T-cell (primary cell): ENCODE data around the gene FAM151A. TPM values are rescaled to one million over a fixed set of nuclear protein-coding genes. Genes with fewer than 3 reads are reported as not detected.

ENCODE experiments used
- ATAC-seq, 4 experiments: fragments of 200-7000 bp in 3 of 4; fragments of 150-1000 bp in 1 of 4; cut with Tn5 transposase; replicated peaks in 1 of 4; 1 replicate in 3 of 4; 2 replicates in 1 of 4; pipeline ENCODE4 v1.10.0; 2021; ENCODE audit warnings: moderate library complexity in 3 of 4, mild to moderate bottlenecking in 2 of 4, moderate number of reproducible peaks in 1 of 4
- CTCF ChIA-PET, 2 donors: fragments of 300-600 bp; sonication (Branson Sonifier 250); formaldehyde crosslinking; loops; one replicate each; lab custom pipeline; 2022; ENCODE audit warnings: antibody characterized with exemption in 2 of 2; lab: Charles Lee
- POLR2A ChIA-PET, 2 donors: fragments of 300-600 bp; sonication (Branson Sonifier 250); formaldehyde crosslinking; loops; one replicate each; lab custom pipeline; 2022; ENCODE audit warnings: antibody characterized with exemption in 2 of 2; lab: Charles Lee
- DNase-seq, 35 experiments: peaks; one replicate each; pipeline versions ENCODE4 v3.0.0 to v3.0.0-alpha.2; 2013 to 2023
- H3K27ac ChIP-seq: one replicate; pipeline ENCODE4 v1.5.1; 2013; ENCODE audit warnings: low read length
- H3K27me3 ChIP-seq, 2 experiments: replicated peaks in 1 of 2; 1 replicate in 1 of 2; 2 replicates in 1 of 2; pipeline versions ENCODE4 v1.6.1 to v1.7.0; 2013; ENCODE audit warnings: low read length in 1 of 2, mixed read lengths in 1 of 2; ENCODE audit not compliant: control insufficient read depth in 2 of 2, insufficient read depth in 2 of 2; ENCODE audit errors: extremely low read depth in 1 of 2
- H3K36me3 ChIP-seq, 2 donors: 1 replicate in 1 of 2; 2 replicates in 1 of 2; pipeline versions ENCODE4 v1.6.1 to v1.7.0; 2013; ENCODE audit warnings: low read length in 1 of 2; ENCODE audit not compliant: control insufficient read depth in 2 of 2, insufficient read depth in 1 of 2; ENCODE audit errors: extremely low read depth in 1 of 2
- H3K4me1 ChIP-seq, 2 experiments: 1 replicate in 1 of 2; 2 replicates in 1 of 2; pipeline versions ENCODE4 v1.6.1 to v1.7.0; 2013; ENCODE audit warnings: low read length in 2 of 2, mixed read lengths in 1 of 2; ENCODE audit not compliant: insufficient read depth in 2 of 2, control insufficient read depth in 1 of 2; ENCODE audit errors: extremely low read depth in 1 of 2
- H3K4me3 ChIP-seq, 2 donors: 1 replicate in 1 of 2; 2 replicates in 1 of 2; pipeline versions ENCODE4 v1.5.1 to v1.7.0; 2013; ENCODE audit warnings: mild to moderate bottlenecking in 2 of 2, low read length in 1 of 2, moderate library complexity in 1 of 2; ENCODE audit not compliant: control insufficient read depth in 1 of 2; ENCODE audit errors: extremely low read depth in 1 of 2
- H3K9me3 ChIP-seq: 2 replicates; pipeline ENCODE4 v1.7.0; 2013
- H3K27ac Mint-ChIP-seq, 2 donors: one replicate each; pipeline ENCODE4 v1.8.0; 2020 to 2021; ENCODE audit warnings: mild to moderate bottlenecking in 2 of 2, mixed read lengths in 2 of 2
- H3K27me3 Mint-ChIP-seq, 2 donors: one replicate each; pipeline ENCODE4 v1.8.0; 2021 to 2022; ENCODE audit warnings: mixed read lengths in 2 of 2
- H3K36me3 Mint-ChIP-seq: one replicate; pipeline ENCODE4 v1.8.0; 2021; ENCODE audit warnings: mixed read lengths
- H3K4me1 Mint-ChIP-seq, 3 donors: one replicate each; pipeline ENCODE4 v1.8.0; 2020 to 2022; ENCODE audit warnings: mixed read lengths in 3 of 3, mild to moderate bottlenecking in 1 of 3
- H3K4me3 Mint-ChIP-seq, 3 donors: one replicate each; pipeline ENCODE4 v1.8.0; 2020 to 2022; ENCODE audit warnings: mild to moderate bottlenecking in 3 of 3, mixed read lengths in 3 of 3, moderate library complexity in 3 of 3
- H3K9me3 Mint-ChIP-seq, 3 donors: one replicate each; pipeline ENCODE4 v1.8.0; 2020 to 2022; ENCODE audit warnings: mixed read lengths in 3 of 3
- WGBS: methylation state at CpG from one replicate; pipeline ENCODE4 v1.1.5; 2013; ENCODE audit warnings: missing lambda C conversion rate; ENCODE audit not compliant: insufficient coverage; 5-methylcytosine and 5-hydroxymethylcytosine counted together
- total RNA-seq, 35 experiments: library from RNA in 6 of 35; stranded (reverse) in 6 of 35; fragments of 120-200 nt in 1 of 35; gene quantifications; one replicate each; pipeline versions ENCODE4 v1.2.1 to v1.2.4 and lab custom pipeline; 2013 to 2026

The FAM151A gene
- total RNA-seq, 5 donors from 2014 or later (not counting 1 experiment from before 2014, with no cell fraction given) = not detected

DNA sequence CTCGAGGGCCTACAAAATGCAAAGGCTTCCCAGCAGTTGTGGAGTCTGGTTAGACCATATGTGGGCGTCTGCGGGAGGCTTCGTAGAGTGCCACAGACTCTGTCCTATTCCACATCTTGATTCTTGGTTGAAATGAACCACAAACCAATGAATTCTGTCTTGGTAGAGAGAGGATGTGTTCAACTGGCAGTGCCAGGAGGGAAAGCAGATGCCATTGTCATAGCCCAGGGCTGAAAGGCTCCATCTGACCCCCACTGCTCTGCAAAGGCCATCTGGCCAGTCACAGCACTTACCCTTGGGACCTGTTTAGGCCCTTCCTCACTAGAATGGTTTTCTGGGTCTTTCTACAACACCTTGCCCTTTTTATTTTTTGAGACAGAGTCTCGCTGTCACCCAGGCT, 53.2 kb downstream of the FAM151A start:
- H3K27me3 Mint-ChIP-seq = no peaks in the 10 kb centered on the region
- no peaks in the 10 kb centered on the region for H3K36me3 Mint-ChIP-seq
- DNase-seq = no peak
- Histone ChIP-seq H3K4me3 (no peak overlapping the region), H3K36me3 (no peaks in the 10 kb centered on the region), H3K9me3 (no peaks in the 10 kb centered on the region), H3K4me1 (no peaks in the 10 kb centered on the region), H3K27me3 (peaks cover 0 to 6% of the 10 kb centered on the region in 2 experiments), H3K27ac (no peak overlapping the region)
- peaks cover 0 to 1% (median 0%) of the 10 kb centered on the region in 3 donors for H3K4me1 Mint-ChIP-seq
- no peaks in the 10 kb centered on the region for H3K9me3 Mint-ChIP-seq
- 76% methylated on average over 3 of the region's 5 CpGs for WGBS
- ChIA-PET POLR2A (no interaction called here), CTCF (no interaction called here)
- H3K4me3 Mint-ChIP-seq = no peak overlapping the region
- ATAC-seq = no peak
- no peak overlapping the region for H3K27ac Mint-ChIP-seq

- DNase-seq (no peak), ATAC-seq (no peak)
- Mint-ChIP-seq H3K9me3 (no peaks in the 10 kb centered on the region), H3K36me3 (no peaks in the 10 kb centered on the region), H3K27ac (no peak overlapping the region), H3K4me3 (no peak overlapping the region), H3K4me1 (peaks cover 0 to 4% (median 3%) of the 10 kb centered on the region in 3 donors), H3K27me3 (no peaks in the 10 kb centered on the region)
- no peak overlapping the region for H3K4me3 ChIP-seq
- H3K4me1 ChIP-seq = peaks cover 0 to under 1% of the 10 kb centered on the region in 2 experiments
- no peaks in the 10 kb centered on the region for H3K9me3 ChIP-seq
- H3K27ac ChIP-seq = no peak overlapping the region
- CTCF ChIA-PET = no interaction called here
- 89% methylated on average over 2 of the region's 4 CpGs for WGBS
- H3K36me3 ChIP-seq = no peaks in the 10 kb centered on the region
- POLR2A ChIA-PET = no interaction called here
- peaks cover 0 to 6% of the 10 kb centered on the region in 2 experiments for H3K27me3 ChIP-seq
Measured at GRCh38 chr1:54569339-54569738, 54.0 kb downstream of the FAM151A start.

GRCh38 chr1:54567961-54568360, 55.4 kb downstream of the FAM151A start:
- no peak overlapping the region for H3K27ac Mint-ChIP-seq
- WGBS = 88% methylated on average over 4 of the region's 5 CpGs
- H3K4me3 ChIP-seq = no peak overlapping the region
- no peaks in the 10 kb centered on the region for H3K9me3 Mint-ChIP-seq
- ATAC-seq (no peak), DNase-seq (no peak)
- ChIA-PET CTCF (no interaction called here), POLR2A (interaction anchor here in 1 of 2 donors (0.5 kb wide), 1 partner anchor 477 kb away, joined by 3 read pairs; no protein-coding TSS in a partner anchor)
- no peak overlapping the region for H3K27ac ChIP-seq
- H3K4me1 Mint-ChIP-seq = peaks cover 0 to 6% (median 5%) of the 10 kb centered on the region in 3 donors
- H3K36me3 Mint-ChIP-seq = no peaks in the 10 kb centered on the region
- H3K4me3 Mint-ChIP-seq = no peak overlapping the region
- peaks cover 0 to 3% of the 10 kb centered on the region in 2 experiments for H3K4me1 ChIP-seq
- no peaks in the 10 kb centered on the region for H3K9me3 ChIP-seq
- no peaks in the 10 kb centered on the region for H3K36me3 ChIP-seq
- peaks cover 0 to 4% of the 10 kb centered on the region in 2 experiments for H3K27me3 ChIP-seq
- no peaks in the 10 kb centered on the region for H3K27me3 Mint-ChIP-seq

- ChIA-PET CTCF (no interaction called here), POLR2A (no interaction called here)
- 70% methylated on average over 2 of the region's 5 CpGs for WGBS
- Histone ChIP-seq H3K9me3 (no peaks in the 10 kb centered on the region), H3K4me1 (peaks cover 0 to 3% of the 10 kb centered on the region in 2 experiments), H3K27me3 (no peaks in the 10 kb centered on the region), H3K27ac (no peak overlapping the region), H3K4me3 (no peak overlapping the region), H3K36me3 (no peaks in the 10 kb centered on the region)
- no peaks in the 10 kb centered on the region for H3K27me3 Mint-ChIP-seq
- ATAC-seq (no peak), DNase-seq (no peak)
- peaks cover 0 to 6% (median 3%) of the 10 kb centered on the region in 3 donors for H3K4me1 Mint-ChIP-seq
- no peaks in the 10 kb centered on the region for H3K9me3 Mint-ChIP-seq
- H3K27ac Mint-ChIP-seq = no peak overlapping the region
- no peaks in the 10 kb centered on the region for H3K36me3 Mint-ChIP-seq
- no peak overlapping the region for H3K4me3 Mint-ChIP-seq
Measured at GRCh38 chr1:54566438-54567141, 56.7 kb downstream of the FAM151A start.

DNA sequence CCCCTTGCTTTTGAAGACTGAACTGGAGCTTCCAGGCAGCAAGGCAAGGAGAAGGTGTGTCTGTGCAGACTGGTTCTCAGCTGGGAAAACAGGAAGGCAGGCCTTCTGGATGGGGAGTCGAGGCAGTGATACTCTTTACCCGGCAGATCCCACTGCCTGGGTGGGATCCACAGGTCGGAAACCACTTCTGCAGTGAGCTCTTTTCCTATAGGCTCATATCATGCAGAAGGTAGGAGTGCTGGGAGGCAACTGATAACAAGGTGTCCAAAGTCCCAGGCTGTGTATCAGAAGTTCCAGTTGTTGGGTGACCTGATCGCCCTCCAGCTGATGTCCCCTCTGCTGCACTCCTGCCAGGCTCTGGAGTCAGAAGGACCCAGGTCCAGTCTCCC, 58.2 kb downstream of the FAM151A start:
- Histone ChIP-seq H3K27me3 (no peaks in the 10 kb centered on the region), H3K27ac (no peak overlapping the region), H3K36me3 (no peaks in the 10 kb centered on the region), H3K4me1 (peaks cover 0 to 3% of the 10 kb centered on the region in 2 experiments), H3K9me3 (no peaks in the 10 kb centered on the region), H3K4me3 (no peak overlapping the region)
- CTCF ChIA-PET = no interaction called here
- Mint-ChIP-seq H3K9me3 (no peaks in the 10 kb centered on the region), H3K36me3 (no peaks in the 10 kb centered on the region), H3K27ac (no peak overlapping the region), H3K4me1 (peaks cover 0 to 6% (median 3%) of the 10 kb centered on the region in 3 donors), H3K4me3 (no peak overlapping the region), H3K27me3 (no peaks in the 10 kb centered on the region)
- 82% methylated on average over 2 of the region's 4 CpGs for WGBS
- POLR2A ChIA-PET = no interaction called here
- ATAC-seq (no peak), DNase-seq (no peak)

DNA sequence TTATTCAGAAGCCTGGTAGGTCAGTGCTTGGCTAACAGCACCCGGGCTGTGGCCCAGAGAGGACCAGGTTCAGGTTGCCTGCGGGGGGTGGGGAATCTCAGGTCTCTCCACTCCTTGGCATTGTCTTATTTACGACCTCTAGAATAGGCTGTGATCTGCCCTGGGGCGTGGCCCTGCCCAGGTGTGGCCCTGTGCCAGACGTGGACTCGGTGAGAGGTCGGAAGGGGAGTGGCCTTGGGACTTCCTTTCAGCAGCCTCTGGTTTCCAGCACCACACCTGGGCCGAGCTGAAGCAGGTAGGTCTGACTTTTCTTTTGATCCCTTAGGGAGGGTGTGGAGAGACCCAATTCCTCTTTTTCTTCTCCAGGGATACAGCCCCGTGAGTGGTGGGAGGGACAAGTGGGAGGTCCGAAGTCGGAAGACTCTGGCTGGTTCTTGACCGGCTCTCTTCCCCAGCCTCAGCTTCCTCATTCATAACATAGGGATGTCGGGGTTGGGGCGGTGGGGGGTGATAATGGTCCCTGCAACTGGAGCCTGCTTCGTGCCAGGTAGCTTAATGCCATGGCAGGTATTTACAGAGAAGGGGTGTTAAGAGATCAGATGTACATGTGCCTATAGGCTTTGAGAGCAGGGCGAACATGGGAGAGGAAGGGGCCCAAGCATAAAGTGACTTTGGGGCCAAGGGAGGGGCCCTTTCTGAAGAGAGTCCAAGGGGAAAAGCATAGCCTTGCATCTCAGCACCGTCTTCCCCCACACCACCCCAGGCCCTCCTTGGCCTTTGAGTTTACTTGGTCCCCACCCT, 58.8 kb downstream of the FAM151A start:
- H3K4me1 Mint-ChIP-seq = peaks cover 0 to 6% (median 3%) of the 10 kb centered on the region in 3 donors
- DNase-seq = no peak
- 85% methylated on average over 4 of the region's 17 CpGs for WGBS

More for the DNA sequence above, 58.8 kb downstream of the FAM151A start:
- H3K4me3 ChIP-seq = no peak overlapping the region
- ATAC-seq = peak in 1 of 4 experiments; percentile 19
- no peaks in the 10 kb centered on the region for H3K36me3 ChIP-seq
- H3K27me3 Mint-ChIP-seq = peaks cover 0 to 2% of the 10 kb centered on the region in 2 donors
- ChIA-PET POLR2A (interaction anchor here in 1 of 2 donors (0.6 kb wide), 1 partner anchor 953 kb away, joined by 3 read pairs; no protein-coding TSS in a partner anchor), CTCF (no interaction called here)
- peaks cover 0 to 3% of the 10 kb centered on the region in 2 experiments for H3K4me1 ChIP-seq
- H3K36me3 Mint-ChIP-seq = no peaks in the 10 kb centered on the region
- no peaks in the 10 kb centered on the region for H3K9me3 ChIP-seq
- H3K27ac Mint-ChIP-seq = no peak overlapping the region
- no peaks in the 10 kb centered on the region for H3K9me3 Mint-ChIP-seq
- no peak overlapping the region for H3K4me3 Mint-ChIP-seq
- H3K27ac ChIP-seq = no peak overlapping the region
- H3K27me3 ChIP-seq = no peaks in the 10 kb centered on the region
